Thyroid gland (tissue), 4 donors: Measurements from ENCODE around the gene DAB2IP.

ENCODE experiments used
- POLR2A ChIP-seq, 2 donors: fragments of 450-650 bp; IDR thresholded peaks; one replicate each; pipeline ENCODE4 v1.6.1; 2017; ENCODE audit warnings: antibody characterized with exemption in 2 of 2, mild to moderate bottlenecking in 2 of 2, moderate library complexity in 1 of 2
- TF ChIP-seq, protein P1 (sequence below), 6 experiments: fragments of 200-600 bp in 3 of 6; fragments of 450-650 bp in 3 of 6; sonication (generic) in 3 of 6; IDR thresholded peaks; one replicate each; pipeline ENCODE4 v1.5.1; 2016 to 2019; ENCODE audit warnings: antibody characterized with exemption in 6 of 6, mild to moderate bottlenecking in 2 of 6, inconsistent platforms in 1 of 6, moderate library complexity in 1 of 6

DNA sequence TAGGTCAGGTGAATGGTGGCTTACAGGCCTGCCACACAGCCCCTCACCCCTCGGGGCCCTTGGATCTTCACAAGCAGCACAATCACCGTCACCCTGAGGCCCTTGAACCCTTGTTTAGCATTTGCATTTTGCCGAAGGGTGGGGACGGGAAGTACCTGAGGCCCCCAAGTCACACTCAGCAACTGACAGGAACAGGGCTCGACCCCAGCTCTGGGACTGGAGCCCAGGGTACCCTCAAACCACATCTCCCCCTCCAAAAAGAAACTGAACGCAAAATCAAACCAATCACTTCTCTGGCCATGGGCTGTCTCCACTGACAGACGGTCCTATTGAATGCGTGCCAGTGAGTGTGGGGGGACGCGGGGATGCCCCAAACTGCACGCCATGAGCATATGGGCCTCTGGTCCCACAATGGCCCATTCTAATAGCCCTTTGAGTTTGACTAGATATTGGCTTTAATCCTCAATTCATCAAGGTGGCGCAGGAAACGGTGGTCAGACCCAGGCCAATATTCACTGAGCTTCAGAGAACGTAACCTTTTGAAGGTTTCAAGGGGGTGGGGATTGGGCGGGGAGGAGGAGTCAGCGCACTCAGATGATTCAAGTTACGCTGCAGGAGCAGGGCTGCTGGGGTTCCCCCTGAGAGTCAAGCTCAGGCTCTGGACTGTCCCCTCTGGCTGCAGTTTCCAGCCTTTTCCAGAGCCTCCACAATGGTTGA, 176.0 kb downstream of the DAB2IP start:
- TF ChIP-seq, protein P1, sequence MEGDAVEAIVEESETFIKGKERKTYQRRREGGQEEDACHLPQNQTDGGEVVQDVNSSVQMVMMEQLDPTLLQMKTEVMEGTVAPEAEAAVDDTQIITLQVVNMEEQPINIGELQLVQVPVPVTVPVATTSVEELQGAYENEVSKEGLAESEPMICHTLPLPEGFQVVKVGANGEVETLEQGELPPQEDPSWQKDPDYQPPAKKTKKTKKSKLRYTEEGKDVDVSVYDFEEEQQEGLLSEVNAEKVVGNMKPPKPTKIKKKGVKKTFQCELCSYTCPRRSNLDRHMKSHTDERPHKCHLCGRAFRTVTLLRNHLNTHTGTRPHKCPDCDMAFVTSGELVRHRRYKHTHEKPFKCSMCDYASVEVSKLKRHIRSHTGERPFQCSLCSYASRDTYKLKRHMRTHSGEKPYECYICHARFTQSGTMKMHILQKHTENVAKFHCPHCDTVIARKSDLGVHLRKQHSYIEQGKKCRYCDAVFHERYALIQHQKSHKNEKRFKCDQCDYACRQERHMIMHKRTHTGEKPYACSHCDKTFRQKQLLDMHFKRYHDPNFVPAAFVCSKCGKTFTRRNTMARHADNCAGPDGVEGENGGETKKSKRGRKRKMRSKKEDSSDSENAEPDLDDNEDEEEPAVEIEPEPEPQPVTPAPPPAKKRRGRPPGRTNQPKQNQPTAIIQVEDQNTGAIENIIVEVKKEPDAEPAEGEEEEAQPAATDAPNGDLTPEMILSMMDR (IDR thresholded peaks at IDR 0.05), result no peak
- no peak for TF ChIP-seq POLR2A (IDR thresholded peaks at IDR 0.05)
